ENCODE data around the gene DTWD2. TPM values are rescaled to one million over a fixed set of nuclear protein-coding genes. Genes with fewer than 3 reads are reported as not detected.
"Not testable (repeated sequence)": the region's sequence is repeated elsewhere in the genome, so short reads cannot be mapped to it uniquely, and the experiment has no call there.

DTWD2 gene
- total and polyA plus RNA-seq, 12 donors = 1.1 to 23.6 (median 8.5) TPM

DNA sequence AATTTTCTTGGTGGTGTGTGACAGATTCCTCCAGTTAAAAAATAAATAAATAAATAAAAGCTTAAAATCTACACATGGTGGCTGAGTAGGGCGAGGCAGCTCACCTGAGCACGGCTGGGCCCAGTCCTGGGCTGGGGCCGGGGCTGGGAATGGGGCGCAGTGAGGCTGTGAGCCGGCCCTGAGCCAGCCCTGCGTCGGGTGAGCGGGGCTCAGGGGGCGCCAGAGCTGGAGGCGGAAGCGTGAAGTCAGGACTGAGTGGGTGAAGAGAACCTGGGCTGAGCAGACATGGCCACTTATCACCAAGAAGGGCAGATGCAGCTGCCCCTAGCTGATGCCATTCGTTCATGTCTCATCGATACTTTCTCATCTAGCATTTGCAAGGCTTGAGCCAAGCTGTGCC lies 22.8 kb upstream of the DTWD2 start:
- 92 to 96% (median 96%) methylated on average over 11 to 13 of the region's 13 CpGs for WGBS, 4 donors
- no peaks in the 10 kb centered on the region for H3K4me1 ChIP-seq (replicated peaks in 1 of 2)
- H3K9me3 ChIP-seq (replicated peaks in 1 of 3) = no peaks in the 10 kb centered on the region
- H3K27ac ChIP-seq = no peak overlapping the region
- H3K27me3 ChIP-seq = no peaks in the 10 kb centered on the region
- intact Hi-C loops (cut with DNase I) = no loop called here
- H3K36me3 ChIP-seq (replicated peaks in 1 of 2) = no peaks in the 10 kb centered on the region
- no peak for DNase-seq
- TF ChIP-seq, protein P1, sequence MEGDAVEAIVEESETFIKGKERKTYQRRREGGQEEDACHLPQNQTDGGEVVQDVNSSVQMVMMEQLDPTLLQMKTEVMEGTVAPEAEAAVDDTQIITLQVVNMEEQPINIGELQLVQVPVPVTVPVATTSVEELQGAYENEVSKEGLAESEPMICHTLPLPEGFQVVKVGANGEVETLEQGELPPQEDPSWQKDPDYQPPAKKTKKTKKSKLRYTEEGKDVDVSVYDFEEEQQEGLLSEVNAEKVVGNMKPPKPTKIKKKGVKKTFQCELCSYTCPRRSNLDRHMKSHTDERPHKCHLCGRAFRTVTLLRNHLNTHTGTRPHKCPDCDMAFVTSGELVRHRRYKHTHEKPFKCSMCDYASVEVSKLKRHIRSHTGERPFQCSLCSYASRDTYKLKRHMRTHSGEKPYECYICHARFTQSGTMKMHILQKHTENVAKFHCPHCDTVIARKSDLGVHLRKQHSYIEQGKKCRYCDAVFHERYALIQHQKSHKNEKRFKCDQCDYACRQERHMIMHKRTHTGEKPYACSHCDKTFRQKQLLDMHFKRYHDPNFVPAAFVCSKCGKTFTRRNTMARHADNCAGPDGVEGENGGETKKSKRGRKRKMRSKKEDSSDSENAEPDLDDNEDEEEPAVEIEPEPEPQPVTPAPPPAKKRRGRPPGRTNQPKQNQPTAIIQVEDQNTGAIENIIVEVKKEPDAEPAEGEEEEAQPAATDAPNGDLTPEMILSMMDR (IDR thresholded peaks at IDR 0.05) = no peak
- TF ChIP-seq POLR2A (IDR thresholded peaks at IDR 0.05) = no peak
- no peak overlapping the region for H3K4me3 ChIP-seq

DNA sequence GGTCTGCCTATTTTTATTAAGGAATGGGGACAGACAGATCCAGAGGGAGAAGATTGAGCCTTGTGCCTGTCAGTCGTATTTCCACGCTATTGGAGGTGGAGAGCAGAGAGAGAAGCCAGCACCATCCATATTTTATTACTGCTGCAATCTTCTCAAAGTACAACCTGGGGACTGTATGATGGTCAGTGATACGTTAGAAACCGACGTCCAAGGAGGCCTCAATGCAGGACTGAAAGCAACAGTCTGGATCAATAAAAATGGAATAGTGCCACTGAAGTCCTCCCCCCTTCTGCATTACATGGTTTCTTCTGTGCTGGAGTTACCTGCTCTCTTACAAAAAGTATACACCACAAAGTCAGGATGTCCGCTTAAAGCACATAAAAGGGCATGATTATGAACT lies 21.9 kb upstream of the DTWD2 start:
- DNase-seq = no peak
- WGBS, 4 donors = 89 to 97% (median 92%) methylated on average over 6 of the region's 6 CpGs
- no peaks in the 10 kb centered on the region for H3K27me3 ChIP-seq
- no peaks in the 10 kb centered on the region for H3K36me3 ChIP-seq (replicated peaks in 1 of 2)
- TF ChIP-seq POLR2A (IDR thresholded peaks at IDR 0.05) = no peak
- TF ChIP-seq, protein P1 (IDR thresholded peaks at IDR 0.05) = no peak
- H3K9me3 ChIP-seq (replicated peaks in 1 of 3) = no peaks in the 10 kb centered on the region
- intact Hi-C loops (cut with DNase I) = no loop called here
- no peak overlapping the region for H3K4me3 ChIP-seq
- H3K27ac ChIP-seq = no peak overlapping the region
- no peaks in the 10 kb centered on the region for H3K4me1 ChIP-seq (replicated peaks in 1 of 2)

DNA sequence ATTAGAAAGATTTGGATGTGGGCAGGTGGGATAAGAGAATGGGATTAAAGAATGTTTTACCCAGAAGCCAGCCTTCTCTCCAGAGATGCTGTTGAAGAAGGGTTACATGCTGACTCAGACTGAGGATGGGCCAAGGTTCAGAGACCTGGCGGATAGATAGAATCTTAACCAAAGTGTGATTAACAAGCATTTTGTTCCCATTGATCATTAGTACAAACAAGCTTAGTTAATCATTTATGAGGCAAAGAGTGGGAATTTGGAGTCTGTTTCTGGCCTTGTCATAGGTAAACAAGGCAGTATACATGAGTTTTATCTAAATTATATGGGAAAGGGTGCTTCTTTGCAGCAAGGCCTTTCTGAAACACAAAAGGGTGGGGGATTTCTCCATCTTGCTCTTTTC lies 20.8 kb upstream of the DTWD2 start:
- no peaks in the 10 kb centered on the region for H3K4me1 ChIP-seq (replicated peaks in 1 of 2)
- DNase-seq = no peak
- H3K27me3 ChIP-seq = no peaks in the 10 kb centered on the region
- H3K4me3 ChIP-seq = no peak overlapping the region
- no peak overlapping the region for H3K27ac ChIP-seq
- intact Hi-C loops (cut with DNase I) = no loop called here
- 74 to 88% (median 84%) methylated on average over 1 of the region's 1 CpG for WGBS, 4 donors
- no peaks in the 10 kb centered on the region for H3K9me3 ChIP-seq (replicated peaks in 1 of 3)
- H3K36me3 ChIP-seq (replicated peaks in 1 of 2) = no peaks in the 10 kb centered on the region
- TF ChIP-seq, protein P1 (IDR thresholded peaks at IDR 0.05) = no peak
- TF ChIP-seq POLR2A (IDR thresholded peaks at IDR 0.05) = no peak

DNA sequence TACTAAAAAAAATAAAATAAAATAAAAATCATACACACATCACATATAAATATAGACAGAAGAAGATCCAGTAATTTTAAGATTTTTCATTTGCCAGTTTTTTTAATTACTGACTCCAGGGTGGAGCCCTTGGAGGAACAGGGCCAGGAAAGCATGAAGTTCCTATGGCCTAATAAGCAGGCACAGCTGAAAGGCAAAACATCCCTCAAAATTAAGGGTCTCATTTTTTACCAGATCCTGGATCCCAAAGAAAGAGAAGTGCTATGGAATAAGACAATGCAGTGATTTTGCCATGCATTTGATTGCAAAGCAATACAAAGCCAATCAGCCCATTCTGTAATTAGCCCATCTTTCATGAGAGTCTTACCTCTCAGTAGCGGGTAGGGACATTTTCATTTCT lies 11.3 kb upstream of the DTWD2 start:
- 91 to 100% (median 93%) methylated on average over 1 of the region's 1 CpG for WGBS, 4 donors
- intact Hi-C loops (cut with DNase I) = no loop called here
- H3K27ac ChIP-seq = no peak overlapping the region

DNA sequence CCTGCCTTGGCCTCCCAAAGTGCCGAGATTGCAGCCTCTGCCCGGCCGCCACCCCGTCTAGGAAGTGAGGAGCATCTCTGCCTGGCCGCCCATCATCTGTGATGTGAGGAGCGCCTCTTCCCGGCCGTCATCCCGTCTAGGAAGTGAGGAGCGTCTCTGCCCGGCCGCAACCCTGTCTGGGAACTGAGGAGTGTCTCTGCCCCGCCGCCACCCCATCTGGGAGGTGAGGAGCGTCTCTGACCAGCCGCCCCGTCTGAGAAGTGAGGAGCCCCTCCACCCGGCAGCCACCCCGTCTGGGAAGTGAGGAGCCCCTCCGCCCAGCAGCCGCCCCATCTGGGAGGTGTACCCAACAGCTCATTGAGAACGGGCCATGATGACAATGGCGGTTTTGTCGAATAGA lies 10.5 kb upstream of the DTWD2 start:
- 92 to 98% (median 94%) methylated on average over 7 to 24 of the region's 24 CpGs for WGBS, 4 donors
- DNase-seq; H3K4me3 ChIP-seq; H3K27me3 ChIP-seq; H3K36me3 ChIP-seq (replicated peaks in 1 of 2); H3K27ac ChIP-seq; H3K4me1 ChIP-seq (replicated peaks in 1 of 2); H3K9me3 ChIP-seq (replicated peaks in 1 of 3); intact Hi-C loops (cut with DNase I): not testable (repeated sequence)

More for the DNA sequence above, 11.3 kb upstream of the DTWD2 start:
- TF ChIP-seq POLR2A (IDR thresholded peaks at IDR 0.05) = no peak
- TF ChIP-seq, protein P1 (IDR thresholded peaks at IDR 0.05) = no peak
- peaks cover 0 to 4% (median 0%) of the 10 kb centered on the region in 3 donors for H3K9me3 ChIP-seq (replicated peaks in 1 of 3)
- no peak for DNase-seq
- H3K4me1 ChIP-seq (replicated peaks in 1 of 2) = no peaks in the 10 kb centered on the region
- no peaks in the 10 kb centered on the region for H3K27me3 ChIP-seq
- H3K36me3 ChIP-seq (replicated peaks in 1 of 2) = no peaks in the 10 kb centered on the region
- H3K4me3 ChIP-seq = no peak overlapping the region

Measured in adrenal gland (tissue), 12 donors.